Left renal pelvis (tissue), 4 donors: ENCODE results near the gene SLC35G2. TPM values are rescaled to one million over a fixed set of nuclear protein-coding genes. Genes with fewer than 3 reads are reported as not detected.
"Not testable (repeated sequence)": the region's sequence is repeated elsewhere in the genome, so short reads cannot be mapped to it uniquely, and the experiment has no call there.

Source experiments
- DNase-seq, 4 donors: peaks; one replicate each; pipeline ENCODE4 v3.0.0-alpha.2; 2013; ENCODE audit warnings: low read depth in 4 of 4, low spot score in 3 of 4
- polyA plus RNA-seq, 4 donors: library from polyadenylated mRNA; unstranded; fragments of 120-200 nt; gene quantifications; one replicate each; pipeline ENCODE4 v1.2.1, GENCODE V29; 2013; ENCODE audit not compliant: insufficient read length in 4 of 4

The SLC35G2 gene
- polyA plus RNA-seq, 4 donors: 3.5 to 11.7 (median 5.6) TPM

DNA sequence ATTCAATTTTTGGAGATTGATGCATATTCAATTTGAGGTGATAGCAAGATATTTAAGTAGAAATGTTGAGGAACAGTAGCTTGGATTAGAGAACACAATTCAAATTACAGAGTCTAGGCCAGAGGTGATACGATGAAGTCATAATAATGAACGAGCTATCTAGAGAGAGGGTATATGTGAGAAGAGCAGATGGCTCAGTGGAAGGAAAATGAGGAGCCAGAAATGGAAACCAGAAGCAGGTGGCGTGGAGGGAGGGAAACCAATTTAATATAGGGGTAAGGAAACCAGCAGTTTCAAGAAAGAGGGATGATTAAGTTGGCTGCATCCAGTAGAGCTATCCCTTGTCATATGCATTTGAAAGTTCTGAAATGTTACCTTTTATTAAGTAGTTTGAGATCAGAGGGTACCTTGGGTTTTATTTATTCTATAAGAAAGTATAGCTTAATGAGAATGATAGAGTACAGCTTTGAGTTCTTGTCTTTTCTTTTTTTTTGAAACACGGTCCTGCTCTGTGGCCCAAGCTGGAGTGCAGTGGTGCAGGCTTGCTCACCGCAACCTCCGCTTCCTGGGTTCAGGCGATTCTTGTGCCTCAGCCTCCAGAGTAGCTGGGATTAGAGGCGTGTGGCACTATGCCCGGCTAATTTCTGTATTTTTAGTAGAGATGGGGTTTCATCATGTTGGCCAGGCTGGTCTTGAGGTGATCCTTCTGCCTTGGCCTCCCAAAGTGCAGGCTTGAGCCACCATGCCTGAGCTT is 65.2 kb downstream of the SLC35G2 start:
- DNase-seq: no peak

DNA sequence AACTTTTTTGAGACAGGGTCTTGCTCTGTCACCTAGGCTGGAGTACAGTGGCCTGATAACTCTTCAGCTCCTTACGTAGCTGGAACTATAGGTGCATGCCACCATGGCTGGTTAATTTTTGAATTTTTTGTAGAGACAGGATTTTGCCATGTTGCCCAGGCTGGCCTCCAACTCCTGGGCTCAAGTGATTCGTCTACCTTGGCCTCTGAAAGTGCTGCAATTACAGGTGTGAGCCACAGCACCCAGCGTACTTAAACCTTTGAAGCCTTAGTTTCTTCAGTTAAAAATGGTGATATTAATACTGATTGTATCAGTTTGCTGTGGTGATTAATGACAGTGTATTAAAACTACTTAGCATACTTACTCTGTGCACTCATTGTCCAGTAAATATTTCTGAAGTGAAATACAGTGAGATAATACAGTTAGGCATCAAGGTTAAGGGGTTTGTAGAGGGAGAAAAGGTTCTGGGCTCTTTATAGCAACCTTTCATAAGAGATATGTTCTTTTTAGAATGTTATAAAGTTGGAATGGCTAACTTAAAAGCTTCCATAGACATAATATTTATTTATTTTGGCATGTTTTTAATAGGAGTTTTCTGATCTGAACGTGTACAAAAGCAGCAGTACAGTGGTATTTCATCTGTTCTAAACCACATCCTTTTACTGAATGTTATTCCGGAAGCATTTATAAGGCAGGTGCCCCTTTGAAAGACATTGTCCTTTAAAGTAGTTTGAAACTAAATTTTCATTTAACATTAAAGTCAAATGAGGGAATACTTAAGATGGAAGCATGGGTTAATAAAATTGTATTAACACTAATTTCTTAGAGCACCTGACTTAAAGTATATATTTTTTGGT is 66.7 kb downstream of the SLC35G2 start:
- DNase-seq: no peak

DNA sequence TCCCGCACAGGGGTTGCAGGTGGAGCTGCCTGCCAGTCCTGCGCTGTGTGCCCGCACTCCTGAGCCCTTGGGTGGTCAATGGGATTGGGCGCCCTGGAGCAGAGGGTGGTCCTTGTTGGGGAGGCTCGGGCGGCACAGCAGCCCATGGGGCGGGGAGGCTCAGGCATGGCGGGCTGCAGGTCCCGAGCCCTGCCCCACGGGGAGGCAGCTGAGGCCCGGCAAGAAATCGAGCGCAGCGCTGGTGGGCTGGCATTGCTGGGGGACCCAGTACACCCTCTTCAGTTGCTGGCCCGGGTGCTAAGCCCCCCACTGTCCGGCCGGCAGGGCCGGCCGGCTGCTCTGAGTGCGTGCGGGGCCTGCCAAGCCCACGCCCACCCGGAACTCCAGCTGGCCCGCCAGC is 71.0 kb downstream of the SLC35G2 start:
- no peak for DNase-seq

DNA sequence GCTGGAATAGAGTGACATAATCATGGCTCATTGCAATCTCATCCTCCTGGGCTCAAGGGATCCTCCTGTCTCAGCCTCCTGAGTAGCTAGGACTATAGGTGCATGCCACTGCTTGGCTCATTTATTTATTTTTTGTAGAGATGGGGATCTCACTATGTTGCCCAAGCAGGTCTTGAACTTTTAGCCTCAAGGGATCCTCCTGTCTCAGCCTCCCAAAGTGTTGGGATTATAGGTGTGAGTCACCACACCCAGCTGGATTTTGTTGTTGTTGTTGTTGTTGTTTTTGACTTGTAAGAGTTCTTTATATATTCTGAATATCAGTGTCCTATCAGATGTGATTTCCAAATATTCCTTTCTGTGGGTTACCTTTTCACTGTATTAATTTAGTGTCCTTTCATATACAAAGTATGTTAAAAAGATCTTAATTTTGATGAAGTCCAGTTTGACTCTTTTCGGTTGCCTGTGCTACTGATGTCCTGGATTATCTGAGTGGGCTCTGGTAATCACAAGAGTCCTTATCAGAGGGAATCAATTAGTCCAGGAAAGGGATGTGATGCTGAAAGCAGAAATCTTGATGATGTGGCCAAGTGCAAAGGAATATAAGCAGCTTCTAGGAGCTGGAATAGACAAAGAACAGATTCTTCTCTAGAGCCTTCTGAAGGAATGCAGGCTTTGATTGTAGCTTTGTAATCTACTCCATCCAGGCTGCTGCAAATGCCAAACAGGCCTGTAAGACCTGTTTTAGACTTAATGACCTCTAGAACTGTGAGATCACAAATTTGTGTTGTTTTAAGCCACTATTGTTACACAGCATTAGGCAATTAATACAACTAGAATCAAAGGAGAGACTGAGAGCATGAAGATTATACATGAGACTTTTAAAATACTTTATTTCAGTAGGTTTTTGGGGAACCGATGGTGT is 73.3 kb downstream of the SLC35G2 start:
- DNase-seq: no peak

DNA sequence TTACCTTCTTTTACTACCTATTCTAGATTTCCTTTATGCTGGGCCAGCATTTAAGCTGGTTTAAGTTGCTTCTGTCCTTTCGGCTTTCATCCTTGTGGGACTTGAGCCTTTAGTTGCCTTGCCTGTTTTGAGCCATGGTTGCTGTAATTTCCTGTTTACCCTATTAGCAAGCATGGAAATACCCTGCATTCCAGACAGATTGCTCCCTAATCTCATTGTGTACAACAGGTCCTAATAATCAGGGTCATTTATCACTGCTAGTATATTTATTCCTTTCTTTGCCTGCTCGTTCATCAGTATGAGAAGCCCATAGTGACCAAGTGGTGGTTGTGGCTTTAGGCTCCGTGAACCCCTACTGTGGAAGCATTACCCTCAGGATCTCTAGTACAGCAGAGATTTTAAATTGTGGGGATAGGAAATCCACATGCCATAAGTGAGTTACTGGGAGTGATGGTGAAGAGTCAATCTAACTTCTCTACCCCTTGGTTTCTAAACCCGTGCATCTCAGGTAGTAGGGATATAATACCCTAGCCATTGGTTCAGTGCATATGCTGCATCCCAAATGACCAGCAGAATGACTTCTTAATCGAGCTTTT is 75.0 kb downstream of the SLC35G2 start:
- no peak for DNase-seq

DNA sequence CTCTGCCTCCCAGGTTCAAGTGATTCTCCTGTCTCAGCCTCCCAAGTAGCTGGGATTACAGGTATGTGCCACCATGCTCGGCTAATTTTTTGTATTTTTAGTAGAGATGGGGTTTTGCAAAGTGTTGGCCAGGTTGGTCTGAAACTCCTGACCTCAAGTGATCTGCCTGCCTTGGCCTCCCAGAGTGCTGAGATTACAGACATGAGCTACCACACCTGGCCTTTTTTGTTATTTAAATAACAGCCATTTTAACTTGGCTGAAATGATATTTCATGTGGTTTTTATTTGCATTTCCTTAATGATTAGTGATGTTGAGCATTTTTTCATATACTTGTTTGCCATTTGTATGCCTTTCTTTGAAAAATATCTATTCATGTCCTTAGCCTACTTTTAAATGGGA is 78.2 kb downstream of the SLC35G2 start:
- not testable (repeated sequence) for DNase-seq

DNA sequence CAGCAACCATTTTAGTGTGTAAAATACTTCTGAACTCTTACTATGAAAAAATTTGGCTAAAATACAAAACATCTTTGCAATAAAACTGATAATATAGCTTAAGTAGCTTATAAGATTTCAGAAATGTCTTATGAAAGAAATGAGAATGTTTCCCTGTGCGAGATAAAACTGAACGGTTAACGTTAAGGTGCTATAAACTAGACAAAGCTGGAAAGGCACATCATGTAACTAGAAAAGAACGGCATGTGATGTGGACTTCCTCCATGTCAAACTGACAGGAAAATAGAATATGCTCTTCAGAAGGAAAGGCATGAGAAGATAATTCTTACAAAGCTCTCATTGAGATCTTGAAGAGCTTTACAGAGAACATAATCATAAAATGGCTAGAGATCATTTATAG is 79.6 kb downstream of the SLC35G2 start:
- DNase-seq: no peak

DNA sequence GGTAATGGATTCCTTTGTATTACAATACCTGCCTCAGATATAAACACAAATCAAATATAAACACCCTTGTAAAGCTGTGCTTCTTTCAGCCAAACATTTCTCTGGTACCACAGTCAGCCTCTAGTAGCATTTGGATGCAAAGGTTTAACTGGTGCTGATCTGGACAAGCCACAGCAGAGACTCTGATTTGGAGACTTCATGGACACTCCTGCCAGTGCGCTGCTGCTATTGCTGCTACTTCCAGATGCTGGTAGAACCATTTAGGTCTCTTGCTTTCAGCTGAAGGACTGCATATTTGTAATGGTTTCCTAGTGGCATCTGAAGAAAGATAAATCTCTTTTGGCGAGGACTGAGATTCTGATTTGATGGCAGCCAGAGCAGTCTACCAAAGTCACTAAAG is 80.0 kb downstream of the SLC35G2 start:
- no peak for DNase-seq

DNA sequence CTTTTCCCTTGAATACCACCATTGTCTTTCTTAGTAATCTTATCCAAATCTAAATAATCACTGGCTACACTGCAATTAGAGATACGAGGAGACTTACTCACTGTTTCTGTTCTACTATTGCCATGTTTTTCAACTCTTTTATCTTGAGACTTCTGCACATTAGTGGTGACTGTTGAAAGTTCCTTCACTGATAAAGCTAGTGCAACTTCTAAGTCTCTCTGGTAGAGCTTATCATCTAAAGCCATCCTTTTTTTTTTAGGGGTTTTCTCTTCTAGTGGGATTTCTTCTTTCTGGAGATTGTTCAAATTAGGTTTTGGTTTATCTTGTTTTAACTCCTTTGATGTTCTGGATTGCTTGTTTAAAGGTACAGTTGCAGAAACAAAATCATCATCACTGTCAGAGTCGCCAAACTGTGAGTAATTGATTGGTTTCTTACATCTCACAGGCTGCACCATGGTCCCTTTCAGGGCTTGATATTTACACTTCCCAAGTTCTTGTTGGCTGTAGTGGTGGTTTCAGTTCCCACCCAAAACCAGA is 80.8 kb downstream of the SLC35G2 start:
- no peak for DNase-seq

DNA sequence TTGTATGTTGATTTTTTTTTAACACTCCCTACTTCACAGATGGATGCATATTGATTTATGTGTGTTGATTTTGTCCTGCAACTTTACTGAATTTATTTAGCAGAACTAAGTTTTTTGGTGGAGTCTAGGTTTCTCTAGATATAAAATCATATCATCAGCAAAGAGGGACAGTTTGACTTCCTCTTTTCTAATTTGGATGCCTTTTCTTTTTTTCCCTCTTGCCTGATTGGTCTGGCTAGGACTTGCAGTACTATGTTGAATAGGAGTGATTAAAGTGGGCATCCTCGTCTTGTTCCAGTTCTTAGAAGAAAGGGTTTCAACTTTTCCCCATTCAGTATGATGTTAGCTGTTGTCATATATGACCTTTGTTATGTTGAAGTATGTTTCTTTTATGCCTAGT is 81.8 kb downstream of the SLC35G2 start:
- DNase-seq: not testable (repeated sequence)

DNA sequence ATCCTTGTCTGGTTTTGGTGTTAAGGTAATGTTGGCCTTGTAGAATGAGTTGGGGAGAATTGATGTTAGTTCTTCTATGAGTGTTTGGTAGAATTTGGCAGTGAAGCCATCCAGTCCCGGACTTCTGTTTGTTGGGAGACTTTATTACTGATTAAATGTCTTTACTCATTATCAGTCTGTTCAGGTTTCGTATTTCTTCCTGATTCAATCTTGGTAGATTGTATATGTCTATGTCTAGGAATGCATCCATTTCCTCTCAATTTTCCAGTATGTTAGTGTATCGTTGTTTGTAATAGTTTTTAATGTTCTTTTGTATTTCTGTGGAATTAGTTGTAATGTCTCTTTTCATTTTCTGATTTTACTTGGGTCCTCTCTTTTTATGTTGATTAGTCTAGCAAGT is 82.5 kb downstream of the SLC35G2 start:
- no peak for DNase-seq

DNA sequence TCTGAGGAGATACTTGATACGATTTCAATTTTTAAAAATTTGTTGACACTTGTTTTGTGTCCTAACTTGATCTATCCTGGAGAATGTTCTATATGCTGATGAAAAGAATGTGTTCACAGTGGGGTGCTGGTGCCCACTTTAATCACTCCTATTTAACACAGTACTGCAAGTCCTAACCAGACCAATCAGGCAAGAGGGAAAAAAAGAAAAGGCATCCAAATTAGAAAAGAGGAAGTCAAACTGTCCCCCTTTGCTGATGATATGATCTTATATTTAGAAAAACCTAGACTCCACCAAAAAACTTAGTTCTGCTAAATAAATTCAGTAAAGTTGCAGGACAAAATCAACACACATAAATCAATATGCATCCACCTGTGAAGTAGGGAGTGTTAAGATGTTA is 83.6 kb downstream of the SLC35G2 start:
- not testable (repeated sequence) for DNase-seq

DNA sequence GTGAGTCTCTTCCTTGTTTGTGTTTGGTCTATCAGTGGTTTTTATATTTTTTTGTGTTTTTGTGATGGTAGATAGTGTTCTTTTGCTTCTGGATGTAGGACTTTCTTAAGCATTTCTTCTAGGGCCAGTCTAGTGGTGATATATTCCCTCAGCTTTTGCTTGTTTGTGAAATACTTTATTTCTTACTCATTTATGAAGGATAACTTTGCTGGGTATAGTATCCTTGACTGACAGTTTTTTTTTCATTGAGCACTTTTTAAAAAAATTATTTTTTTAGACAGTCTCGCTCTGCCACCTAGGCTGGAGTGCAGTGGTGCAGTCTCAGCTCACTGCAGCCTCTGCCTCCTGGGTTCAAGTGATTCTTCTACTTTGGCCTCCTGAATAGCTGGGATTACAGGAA is 85.0 kb downstream of the SLC35G2 start:
- no peak for DNase-seq

DNA sequence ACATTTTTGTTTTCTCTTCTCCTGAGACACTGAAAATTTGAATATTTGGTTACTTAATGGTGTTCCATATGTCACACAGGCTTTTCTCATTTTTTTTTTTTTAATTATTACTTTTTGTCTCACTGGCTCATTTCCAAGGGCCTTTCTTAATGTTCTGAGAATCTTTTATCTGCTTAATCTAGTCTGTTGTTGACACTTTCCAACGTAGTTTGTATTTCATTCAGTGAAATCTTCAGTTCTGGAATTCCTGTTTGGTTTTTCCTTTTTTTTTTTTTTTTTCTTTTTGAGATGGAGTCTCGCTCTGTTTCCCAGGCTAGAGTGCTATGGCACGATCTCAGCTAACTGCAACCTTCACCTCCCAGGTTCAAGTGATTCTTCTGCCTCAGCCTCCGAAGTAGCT is 85.8 kb downstream of the SLC35G2 start:
- DNase-seq: no peak

Other genes starting within 250 kb of the SLC35G2 start
- gene STAG1, start 66.7 kb upstream of the SLC35G2 start, polyA plus RNA-seq: 10 to 100 TPM; 46.1 to 57.5 (median 51.8) TPM
- gene NCK1, start 43.1 kb downstream of the SLC35G2 start, polyA plus RNA-seq: 10 to 100 TPM; 32.1 to 48.6 (median 40.0) TPM
- gene IL20RB, start 138.9 kb downstream of the SLC35G2 start, polyA plus RNA-seq: under 1 TPM; 0.33 to 0.63 (median 0.45) TPM